ENCODE data around the gene C4BPB. TPM values are rescaled to one million over a fixed set of nuclear protein-coding genes. Genes with fewer than 3 reads are reported as not detected.
"Not testable (repeated sequence)": the region's sequence is repeated elsewhere in the genome, so short reads cannot be mapped to it uniquely, and the experiment has no call there.

C4BPB gene, protein sequence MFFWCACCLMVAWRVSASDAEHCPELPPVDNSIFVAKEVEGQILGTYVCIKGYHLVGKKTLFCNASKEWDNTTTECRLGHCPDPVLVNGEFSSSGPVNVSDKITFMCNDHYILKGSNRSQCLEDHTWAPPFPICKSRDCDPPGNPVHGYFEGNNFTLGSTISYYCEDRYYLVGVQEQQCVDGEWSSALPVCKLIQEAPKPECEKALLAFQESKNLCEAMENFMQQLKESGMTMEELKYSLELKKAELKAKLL
- not detected in 2 replicates for total RNA-seq

DNA sequence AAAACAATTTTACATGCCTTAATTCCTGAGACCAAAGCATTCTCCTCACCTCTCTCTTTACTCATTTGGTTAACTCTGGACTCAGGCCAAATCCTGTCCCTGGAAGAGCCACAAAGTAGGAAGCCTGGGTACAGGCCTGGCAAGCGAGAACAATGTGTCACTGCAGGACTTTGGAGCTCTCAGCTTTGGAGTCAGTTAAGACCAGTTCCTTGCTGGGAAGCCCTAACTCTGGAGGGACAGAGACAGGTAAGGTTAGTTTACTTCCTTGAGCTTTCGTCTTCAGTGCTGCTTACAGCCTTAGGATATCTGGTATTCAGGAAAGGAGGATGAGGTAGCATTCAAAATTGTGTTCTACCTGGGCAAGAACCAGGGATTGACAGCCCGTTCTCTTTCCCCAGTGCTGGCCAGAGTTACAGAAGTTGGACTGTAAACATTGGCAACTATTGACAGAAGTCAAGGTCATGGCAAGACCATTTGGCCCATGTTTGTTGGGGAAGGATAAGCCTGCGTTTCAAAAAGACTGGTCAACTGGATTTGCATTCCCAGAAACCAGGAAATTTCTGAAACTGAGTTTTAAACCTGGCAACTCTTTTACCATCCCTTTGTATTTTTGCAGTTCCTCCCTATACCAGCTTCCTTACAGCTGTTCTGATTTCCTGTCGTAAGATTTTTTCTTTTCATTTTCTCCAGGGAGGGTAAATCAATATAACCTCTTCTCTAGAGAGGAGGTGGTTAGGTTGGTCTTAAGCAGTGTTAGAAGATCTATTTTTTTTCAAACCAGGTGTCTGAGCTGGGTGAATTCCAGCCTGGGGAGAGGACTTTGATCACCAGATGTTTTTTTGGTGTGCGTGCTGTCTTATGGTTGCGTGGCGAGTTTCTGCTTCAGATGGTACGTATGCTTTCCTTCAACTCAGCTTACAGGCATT lies at the start of gene C4BPB:
C4BPB (plus strand) TSS at position 160 of the 926 bp plus-strand sequence; CDS start at position 832, 672 bp downstream.
- no peak for DNase-seq (ENCODE audit: low read depth, low spot score)

DNA sequence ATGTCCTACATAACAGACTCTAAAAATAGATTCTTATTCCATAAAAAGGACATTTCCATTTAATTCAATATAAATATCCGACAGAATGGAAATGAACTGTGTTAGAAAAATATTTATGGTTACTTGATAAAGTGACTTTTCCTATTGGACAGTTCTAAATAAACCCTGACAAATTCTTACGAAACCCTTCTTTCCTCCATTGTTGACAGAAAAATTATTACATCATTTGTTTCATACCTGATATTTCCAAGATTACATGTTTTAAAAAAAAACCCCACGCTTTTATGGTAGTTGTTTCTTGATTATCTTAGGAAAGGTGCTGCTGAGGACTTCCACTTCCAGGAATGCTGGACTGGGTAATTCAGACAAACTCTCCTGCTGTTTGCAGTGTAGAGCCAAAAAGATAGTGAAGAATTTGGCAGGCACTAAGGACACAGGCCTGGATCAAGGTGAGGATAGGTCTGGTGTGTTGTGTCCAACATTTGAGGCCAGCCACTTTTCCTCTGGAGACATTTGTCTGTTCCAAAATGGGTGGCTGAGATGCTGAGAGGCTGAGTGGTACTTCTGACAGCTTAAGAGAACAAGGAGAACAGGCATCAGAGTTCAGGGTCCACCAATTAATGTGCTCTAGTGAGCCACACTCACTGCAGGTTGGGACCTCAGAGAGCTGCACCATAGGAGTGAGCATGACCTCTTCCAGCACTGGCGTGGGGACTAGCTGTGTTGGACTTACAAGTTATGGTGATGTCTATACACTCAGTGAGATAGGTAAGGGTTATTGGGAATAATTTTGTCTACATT lies 49.1 kb upstream of the C4BPB start:
- DNase-seq (ENCODE audit: low read depth, low spot score), result no peak

DNA sequence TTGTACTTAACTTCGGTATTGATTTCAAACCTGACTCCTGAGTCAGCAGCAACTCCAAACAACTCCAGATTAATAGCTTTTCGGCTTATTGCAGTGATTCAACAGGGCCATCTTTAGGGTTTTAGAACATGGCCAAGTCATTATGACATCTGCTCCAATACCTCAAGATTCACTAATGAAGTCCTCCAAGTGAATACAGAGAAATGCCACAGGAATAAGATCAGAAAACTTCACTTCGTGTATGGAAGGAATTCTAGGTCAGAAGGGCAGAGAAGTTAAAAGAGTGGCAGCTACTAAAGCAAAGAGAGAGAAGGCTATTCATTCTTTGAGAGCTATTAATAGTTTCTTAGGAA lies 48.5 kb upstream of the C4BPB start:
- no peak for DNase-seq (ENCODE audit: low read depth, low spot score)

DNA sequence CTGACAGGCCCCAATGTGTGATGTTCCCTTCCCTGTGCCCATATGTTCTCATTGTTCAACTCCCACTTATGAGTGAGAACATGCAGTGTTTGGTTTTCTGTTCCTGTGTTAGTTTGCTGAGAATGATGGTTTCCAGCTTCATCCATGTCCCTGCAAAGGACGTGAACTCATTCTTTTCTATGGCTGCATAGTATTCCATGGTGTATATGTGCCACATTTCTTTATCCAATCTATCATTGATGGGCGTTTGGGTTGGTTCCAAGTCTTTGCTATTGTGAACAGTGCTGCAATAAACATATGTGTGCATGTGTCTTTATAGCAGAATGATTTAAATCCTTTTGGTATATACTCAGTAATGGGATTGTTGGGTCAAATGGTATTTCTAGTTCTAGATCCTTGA lies 47.3 kb upstream of the C4BPB start:
- DNase-seq (ENCODE audit: low read depth, low spot score), result not testable (repeated sequence)

DNA sequence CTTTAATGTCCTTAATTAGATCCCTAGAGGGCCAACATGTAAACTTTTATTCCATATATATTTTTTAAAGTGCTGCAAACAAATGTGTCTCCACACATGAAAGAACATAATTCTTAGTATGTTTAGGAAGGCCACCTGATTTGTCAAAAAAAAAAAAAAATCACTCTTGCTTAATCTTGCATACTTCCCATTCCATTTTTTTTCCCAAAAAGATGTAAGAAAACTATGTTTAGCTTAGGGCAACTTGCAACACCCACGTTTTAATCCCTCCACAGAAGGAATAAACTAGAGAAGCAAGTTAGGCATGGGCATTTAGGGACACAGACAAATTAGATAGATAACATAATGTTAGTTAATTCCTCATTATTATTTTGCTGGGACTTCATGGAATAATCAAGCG lies 43.2 kb upstream of the C4BPB start:
- DNase-seq (ENCODE audit: low read depth, low spot score), result no peak

DNA sequence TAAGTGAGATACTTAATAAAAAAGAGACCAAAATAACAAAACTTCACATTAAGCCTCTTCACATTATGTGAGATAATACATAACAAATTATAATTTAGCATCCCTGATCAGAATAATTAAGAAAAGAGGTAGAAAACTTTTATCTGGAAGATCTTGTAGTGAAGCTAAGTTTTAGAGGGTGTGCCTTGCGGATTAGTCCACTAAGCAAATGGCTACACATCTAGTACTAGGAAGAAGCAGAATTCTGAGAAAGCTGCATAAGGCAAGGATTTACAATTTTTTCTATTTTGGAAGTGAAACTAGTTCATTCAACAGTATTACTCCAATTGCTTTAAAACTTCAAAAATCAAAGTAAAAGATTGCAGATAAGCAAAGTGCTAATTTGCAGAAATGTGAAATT lies 41.2 kb upstream of the C4BPB start:
- no peak for DNase-seq (ENCODE audit: low read depth, low spot score)

DNA sequence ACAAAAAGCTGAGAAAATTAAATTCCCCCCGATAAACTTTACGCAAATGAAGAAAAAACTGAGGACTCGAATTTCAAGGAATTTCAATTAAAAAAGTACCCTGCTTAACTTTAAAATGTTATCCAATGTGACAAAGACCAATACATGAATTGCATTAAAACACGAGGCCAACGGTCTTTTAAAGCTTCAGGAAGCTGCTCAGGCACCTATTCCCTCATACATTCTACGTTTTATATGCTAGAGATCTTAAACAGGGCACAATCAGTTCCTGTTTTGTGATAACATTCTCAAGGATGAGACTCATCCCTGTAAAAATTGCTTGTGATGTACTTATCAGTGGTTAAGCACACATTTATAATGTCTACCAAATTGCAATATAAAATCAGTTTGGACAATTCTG lies 40.6 kb upstream of the C4BPB start:
- DNase-seq (ENCODE audit: low read depth, low spot score), result no peak

DNA sequence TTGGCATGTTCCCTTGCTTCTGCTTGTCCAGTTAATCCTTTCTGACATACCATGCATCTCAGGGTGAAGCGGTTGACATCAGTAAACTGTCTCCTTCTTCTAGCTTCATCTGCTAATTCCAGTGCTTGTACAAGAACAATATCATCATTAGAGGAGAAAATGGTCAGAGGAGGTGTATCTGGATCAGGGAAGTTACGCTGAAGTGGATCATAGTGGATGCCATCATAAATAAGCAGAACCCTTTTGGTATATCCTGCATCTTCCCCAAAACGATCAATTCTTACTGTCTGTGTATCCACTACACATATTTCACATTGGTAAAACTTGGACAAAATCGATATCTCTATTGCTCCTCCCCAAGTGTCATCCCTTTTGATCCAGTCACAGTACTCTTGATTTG lies 39.6 kb upstream of the C4BPB start:
- no peak for DNase-seq (ENCODE audit: low read depth, low spot score)

DNA sequence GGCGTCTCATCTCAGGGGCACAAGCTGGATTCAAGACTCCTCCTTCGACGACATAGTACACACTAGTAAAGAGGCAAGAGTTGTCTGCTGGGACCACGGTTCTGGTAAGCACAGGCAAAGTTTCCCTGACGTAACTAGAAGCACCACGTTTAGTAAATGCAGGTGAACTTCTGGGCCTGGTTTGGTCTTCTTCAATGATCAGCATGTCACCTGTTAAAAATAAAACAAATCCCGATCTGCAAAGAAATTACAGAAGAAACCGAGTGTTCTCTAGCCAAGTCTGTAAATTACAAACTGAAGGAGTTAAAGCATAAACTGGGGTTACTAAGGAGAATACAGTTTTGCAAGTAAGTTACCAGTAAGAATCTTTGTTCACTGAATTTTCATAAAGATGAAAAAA lies 39.1 kb upstream of the C4BPB start:
- no peak for DNase-seq (ENCODE audit: low read depth, low spot score)

DNA sequence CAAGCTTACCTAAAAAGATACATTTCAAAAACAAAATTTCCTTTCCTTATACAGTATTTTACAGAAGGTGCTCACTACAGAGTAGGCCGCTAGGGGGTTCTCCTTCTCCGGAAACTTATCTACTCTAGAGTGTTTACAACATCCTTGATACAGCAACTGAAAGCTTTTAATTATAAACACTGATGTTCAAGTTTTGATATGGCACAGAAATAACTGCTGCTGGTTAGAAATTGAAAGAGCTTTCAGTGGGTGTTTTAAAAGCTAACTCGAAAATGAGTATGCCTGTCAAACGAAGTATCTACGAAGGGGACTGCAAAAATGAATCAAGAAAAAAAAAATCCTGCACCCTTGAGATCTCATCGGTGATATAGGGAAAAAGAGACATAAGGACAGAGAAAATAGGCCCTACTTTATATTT lies 38.7 kb upstream of the C4BPB start:
- DNase-seq (ENCODE audit: low read depth, low spot score), result no peak

DNA sequence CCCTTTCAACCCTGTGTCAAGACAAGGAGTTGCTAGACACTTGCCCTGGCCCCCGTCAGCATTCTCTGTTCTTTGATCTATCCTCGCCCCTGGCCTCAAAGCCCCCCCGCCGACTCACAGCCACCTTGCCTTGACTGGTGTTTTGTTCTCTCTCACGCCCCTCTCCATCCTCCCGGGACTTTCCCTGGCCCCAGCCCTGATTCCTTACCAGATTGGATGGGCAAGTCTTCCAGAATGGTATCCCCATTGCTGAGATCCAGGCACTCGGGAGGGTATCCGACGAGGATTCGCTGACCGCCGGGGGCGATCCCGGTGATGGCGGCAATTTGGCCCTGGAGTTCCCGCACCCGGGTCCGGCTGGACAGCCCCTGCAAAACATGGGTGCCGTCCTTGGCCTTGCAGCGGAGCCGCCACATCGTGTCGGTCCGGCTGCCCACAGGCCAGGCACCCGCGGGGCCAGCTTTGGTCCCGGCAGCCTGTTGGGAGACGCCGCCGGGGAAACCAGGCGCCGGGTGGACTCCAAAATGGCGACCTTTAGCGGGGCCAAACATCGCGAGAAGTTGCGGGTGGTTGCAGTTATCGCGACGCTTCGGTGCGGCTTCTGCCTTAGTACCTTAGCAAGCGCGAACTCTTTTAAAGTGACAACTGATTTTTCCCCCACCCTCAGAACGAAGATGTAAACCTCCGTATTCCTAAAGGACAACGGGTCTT lies 38.0 kb upstream of the C4BPB start:
- DNase-seq (ENCODE audit: low read depth, low spot score), result peak; percentile 45

DNA sequence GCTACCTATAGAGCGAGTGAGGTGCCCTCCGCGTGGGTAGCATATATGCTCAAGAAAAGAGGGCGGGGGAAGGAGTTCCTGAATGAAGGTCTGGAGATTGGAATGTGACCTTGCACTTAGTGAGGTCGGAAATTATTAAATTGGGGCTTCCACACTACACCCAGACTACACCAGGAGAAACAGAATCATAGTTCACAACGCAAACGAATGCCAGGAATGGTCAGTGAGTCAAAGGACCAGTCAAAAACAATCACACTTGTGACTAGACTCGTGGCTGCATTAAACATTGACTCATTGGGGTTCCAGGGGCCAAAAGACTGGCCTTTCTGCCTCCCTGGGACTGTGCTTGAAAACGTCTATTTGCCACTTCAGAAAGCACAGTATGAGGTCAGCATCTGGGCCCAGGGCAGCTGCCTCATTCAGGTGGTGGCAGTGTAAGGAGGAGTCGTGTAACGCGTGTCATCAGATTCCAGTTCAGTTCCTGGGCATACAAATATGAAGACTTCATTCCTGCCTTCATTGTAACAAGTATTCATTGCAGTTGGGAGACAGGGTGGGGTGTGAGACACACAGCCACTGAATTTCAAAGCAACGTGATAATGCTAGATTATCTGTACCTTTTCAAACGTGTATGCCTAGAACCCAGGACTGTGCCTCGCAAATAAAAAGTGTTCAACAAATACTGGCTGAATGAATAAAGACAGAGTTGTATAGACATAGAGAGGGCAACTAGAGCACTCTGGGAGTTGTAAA lies 37.3 kb upstream of the C4BPB start, which contains the start of gene YOD1:
YOD1 (minus strand) TSS at position 18 of the 753 bp plus-strand sequence. CDS start 178 bp downstream, outside the sequence.
- DNase-seq (ENCODE audit: low read depth, low spot score), result no peak

DNA sequence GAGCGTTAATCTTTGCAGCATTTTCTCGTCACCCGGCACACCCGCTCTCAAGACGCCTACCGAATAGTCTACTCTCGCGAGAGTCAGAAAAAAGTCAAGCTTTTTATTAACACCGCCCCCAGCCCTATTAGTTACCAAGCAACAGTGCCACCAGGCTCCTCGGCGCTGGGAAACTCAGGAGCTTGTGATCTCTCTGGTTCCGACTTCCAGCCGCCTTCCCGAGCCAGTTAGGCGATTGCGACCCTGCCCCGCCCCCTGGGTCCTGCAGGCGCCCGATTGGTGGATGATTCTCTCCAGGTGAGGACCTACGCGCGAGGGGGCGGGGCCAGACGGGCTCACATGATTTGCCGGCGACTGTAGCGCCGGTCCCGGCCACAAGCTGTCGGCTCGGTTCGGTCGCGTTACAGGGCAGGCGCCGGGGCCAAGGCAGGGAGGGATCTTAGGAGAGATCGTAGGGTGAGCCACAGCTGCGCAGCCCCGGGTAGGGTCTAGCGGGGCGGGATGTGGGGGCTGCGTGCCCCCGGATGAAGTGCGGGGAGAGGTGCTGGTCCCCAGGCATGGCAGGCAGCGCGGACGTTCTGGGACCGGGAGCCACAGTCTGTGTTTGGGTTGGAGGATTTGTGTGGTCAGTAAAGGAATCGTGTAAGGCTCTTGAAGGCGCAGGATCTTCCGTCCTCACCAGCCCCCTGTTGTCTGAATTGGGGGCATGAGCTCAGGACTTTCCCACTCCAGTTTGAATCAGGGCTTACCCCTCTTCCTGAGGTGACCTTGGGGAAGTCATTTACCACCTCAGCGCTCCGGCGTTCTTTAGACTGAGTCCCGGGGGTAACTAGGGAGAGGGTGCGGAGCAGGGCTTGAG lies 35.5 kb upstream of the C4BPB start, which contains the start of gene PFKFB2:
PFKFB2 (plus strand) TSS at position 365 of the 859 bp plus-strand sequence. CDS start 1,443 bp downstream, outside the sequence.
- peak; percentile 53 for DNase-seq (ENCODE audit: low read depth, low spot score)

DNA sequence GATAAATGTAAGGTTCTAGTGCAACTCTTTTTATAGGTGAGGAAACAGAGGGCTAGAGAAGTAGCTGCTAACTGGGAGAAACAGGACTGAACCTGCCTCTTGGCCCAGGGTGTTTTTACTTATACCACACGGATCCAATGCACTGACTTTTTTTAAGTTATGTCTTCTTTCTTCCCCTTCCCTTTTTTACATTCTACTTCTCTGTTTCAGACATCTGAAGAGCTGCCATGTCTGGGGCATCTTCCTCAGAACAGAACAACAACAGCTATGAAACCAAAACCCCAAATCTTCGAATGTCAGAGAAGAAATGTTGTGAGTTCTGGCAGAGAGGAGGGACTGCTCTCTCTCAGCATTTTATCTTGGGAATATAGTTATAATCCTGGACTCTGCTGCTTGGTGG lies 34.2 kb upstream of the C4BPB start:
- no peak for DNase-seq (ENCODE audit: low read depth, low spot score)

DNA sequence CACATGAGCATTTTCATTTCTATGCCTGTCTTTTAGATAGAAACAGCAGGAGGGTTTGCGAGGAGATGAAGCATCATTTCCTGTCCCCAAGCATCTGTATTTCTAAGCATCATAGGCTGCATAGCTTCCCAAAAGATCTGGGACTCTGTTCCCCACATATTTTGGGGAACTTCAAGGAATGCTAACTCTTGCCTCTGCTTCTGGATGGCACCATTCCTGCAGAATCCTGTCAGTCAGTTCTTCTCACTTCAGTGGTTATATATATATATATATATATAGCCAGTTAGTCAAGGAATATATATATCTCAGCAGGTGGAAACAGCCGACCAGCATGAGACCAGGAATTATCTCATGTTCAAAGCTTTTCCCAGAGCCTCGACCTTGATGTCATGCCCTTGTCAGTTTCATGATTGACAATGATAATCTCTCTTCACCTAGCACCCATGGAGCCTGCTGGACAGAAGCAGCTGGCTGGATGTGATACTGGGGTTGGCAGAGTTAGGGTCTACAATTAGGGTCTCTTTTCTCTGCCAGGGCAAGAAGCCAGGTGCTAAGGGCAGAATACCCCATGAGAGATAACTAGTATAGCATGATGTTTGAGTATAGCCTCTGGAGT lies 33.2 kb upstream of the C4BPB start:
- no peak for DNase-seq (ENCODE audit: low read depth, low spot score)

DNA sequence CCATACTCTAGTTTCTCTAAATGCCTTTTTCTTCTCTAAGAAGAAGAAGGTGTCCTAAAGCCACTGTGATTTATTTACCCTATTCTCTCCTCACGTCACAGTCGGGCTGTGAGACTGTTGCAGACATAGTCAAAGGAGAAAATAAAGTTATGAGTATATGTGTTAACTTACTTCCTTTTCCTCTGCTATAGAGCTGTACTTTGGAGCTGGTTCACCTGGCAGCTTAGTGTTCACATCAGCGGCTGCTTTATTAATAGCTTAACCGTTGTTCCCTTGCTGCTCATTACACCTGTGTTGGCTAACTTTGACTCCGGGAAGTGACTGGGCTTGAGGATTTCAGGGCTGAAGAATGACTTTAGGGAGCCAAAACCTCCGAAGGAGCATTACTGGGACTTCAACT lies 32.0 kb upstream of the C4BPB start:
- DNase-seq (ENCODE audit: low read depth, low spot score), result no peak

DNA sequence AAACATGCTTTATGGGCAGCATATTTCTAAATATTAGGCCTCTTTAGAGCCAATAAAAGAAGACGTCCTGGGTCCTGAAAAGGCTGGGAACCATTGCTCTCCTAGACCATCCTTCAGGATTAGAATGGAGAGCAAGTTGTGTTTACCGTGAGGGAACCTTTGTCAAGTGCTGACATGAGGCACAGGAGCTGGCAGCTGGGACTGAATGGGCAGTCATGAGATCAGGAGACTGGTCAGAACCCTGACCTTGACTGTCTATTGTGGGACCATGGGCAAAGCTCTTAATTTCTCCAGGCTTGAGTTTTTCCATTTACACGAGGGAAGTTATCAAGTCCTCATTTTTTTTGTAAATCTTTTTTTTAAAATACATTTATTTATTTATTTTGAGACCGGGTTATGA lies 30.4 kb upstream of the C4BPB start:
- DNase-seq (ENCODE audit: low read depth, low spot score), result no peak

DNA sequence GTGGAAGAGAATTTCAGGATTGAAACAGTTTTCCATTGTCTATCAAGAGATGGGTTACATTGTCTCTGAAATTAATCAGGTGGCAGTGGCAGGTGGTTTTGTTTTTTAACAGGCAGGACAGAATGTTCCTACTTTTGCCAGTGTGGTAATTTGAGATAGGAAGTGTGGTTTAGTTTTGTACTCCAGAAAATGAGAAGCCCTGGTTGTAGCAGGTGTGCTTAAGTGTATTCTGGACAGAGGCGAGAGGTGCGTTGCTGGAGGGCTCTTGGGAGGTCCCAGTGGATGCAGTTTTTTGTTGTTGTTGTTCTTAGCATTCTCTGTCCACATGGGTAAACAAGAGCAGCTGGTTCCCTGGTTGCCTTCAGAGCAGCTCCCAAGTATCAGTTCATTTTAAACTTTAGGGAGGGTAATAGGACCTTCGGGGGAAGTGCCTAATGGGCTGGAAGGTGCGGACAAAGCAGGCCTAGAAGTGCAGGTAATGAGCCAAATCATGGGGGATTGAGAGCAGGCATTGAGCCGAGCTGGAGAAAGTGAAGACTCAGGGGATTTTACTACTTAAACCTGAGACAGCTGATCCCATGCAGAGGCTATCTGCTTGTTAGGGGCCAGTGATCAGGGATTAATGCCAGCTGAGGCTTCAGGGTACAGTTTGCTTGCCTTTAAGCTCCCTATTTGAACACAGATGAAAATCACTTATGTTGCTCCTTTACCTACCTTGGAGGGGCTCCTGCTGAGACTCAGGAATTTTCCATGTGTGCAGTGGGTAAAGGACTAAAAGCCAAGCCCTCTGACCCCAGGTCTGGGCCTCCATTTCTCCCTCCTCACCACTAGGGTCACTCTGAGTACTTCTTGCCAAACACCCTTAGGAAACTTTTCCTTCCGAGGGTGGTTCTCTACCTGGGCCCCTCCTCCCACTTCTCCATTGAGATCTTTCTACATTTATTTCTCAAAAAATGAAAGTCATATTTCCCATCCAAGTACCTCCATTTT lies 29.5 kb upstream of the C4BPB start:
- no peak for DNase-seq (ENCODE audit: low read depth, low spot score)

All from pulmonary artery endothelial cell (primary cell).